Measurements from ENCODE around the gene SCD5. TPM values are rescaled to one million over a fixed set of nuclear protein-coding genes. Genes with fewer than 3 reads are reported as not detected.
A peak's percentile ranks its signal among the peaks of the same experiment; 100 is the strongest.

SCD5 gene
- total and polyA plus RNA-seq, 12 donors, result 85.9 to 585 (median 229) TPM

GRCh38 chr4:82803746-82804145 lies 5.2 kb upstream of the SCD5 start:
- DNase-seq, result no peak
- intact Hi-C loops (cut with DNase I), result loop anchor here in 1 of 2 donors (10.0 kb wide), 1 partner anchor 329 kb away; no protein-coding TSS in a partner anchor

GRCh38 chr4:82802911-82803310 lies 4.3 kb upstream of the SCD5 start:
- intact Hi-C loops (cut with DNase I), result loop anchor here in 1 of 2 donors (10.0 kb wide), 1 partner anchor 328 kb away; no protein-coding TSS in a partner anchor
- H3K27me3 ChIP-seq, result no peaks in the 10 kb centered on the region
- 73 to 80% (median 77%) methylated on average over 2 of the region's 2 CpGs for WGBS, 4 donors

More at GRCh38 chr4:82803746-82804145, 5.2 kb upstream of the SCD5 start:
- H3K4me1 ChIP-seq (replicated peaks in 1 of 2), result peaks cover 7 to 9% of the 10 kb centered on the region in 2 donors
- H3K4me3 ChIP-seq, result no peak overlapping the region
- no peaks in the 10 kb centered on the region for H3K36me3 ChIP-seq (replicated peaks in 1 of 2)
- no peaks in the 10 kb centered on the region for H3K9me3 ChIP-seq (replicated peaks in 1 of 3)
- WGBS, 4 donors, result 92 to 97% (median 94%) methylated on average over 4 of the region's 4 CpGs
- TF ChIP-seq CTCF (IDR thresholded peaks at IDR 0.05) (no peak), POLR2A (IDR thresholded peaks at IDR 0.05) (no peak)
- no peak overlapping the region for H3K27ac ChIP-seq
- H3K27me3 ChIP-seq, result no peaks in the 10 kb centered on the region

GRCh38 chr4:82801910-82802521 lies 3.4 kb upstream of the SCD5 start:
- 57 to 62% (median 59%) methylated on average over 3 of the region's 3 CpGs for WGBS, 4 donors
- peaks cover 7 to 9% of the 10 kb centered on the region in 2 donors for H3K4me1 ChIP-seq (replicated peaks in 1 of 2)
- H3K27me3 ChIP-seq, result no peaks in the 10 kb centered on the region
- no peaks in the 10 kb centered on the region for H3K36me3 ChIP-seq (replicated peaks in 1 of 2)
- peak in 4 of 7 donors; percentile 49 to 72 (median 58) for DNase-seq
- intact Hi-C loops (cut with DNase I), result loop anchor here in 1 of 2 donors (10.0 kb wide), 1 partner anchor 327 kb away; no protein-coding TSS in a partner anchor
- no peak overlapping the region for H3K4me3 ChIP-seq
- TF ChIP-seq POLR2A (IDR thresholded peaks at IDR 0.05), result no peak
- TF ChIP-seq CTCF (IDR thresholded peaks at IDR 0.05), result peak; percentile 19 to 52 (median 37)
- H3K9me3 ChIP-seq (replicated peaks in 1 of 3), result no peaks in the 10 kb centered on the region
- no peak overlapping the region for H3K27ac ChIP-seq

More at GRCh38 chr4:82802911-82803310, 4.3 kb upstream of the SCD5 start:
- TF ChIP-seq POLR2A (IDR thresholded peaks at IDR 0.05) (no peak), CTCF (IDR thresholded peaks at IDR 0.05) (no peak)
- Histone ChIP-seq H3K27ac (no peak overlapping the region), H3K36me3 (replicated peaks in 1 of 2) (no peaks in the 10 kb centered on the region), H3K4me3 (no peak overlapping the region), H3K4me1 (replicated peaks in 1 of 2) (peaks cover 7 to 9% of the 10 kb centered on the region in 2 donors), H3K9me3 (replicated peaks in 1 of 3) (no peaks in the 10 kb centered on the region)
- no peak for DNase-seq

- intact Hi-C loops (cut with DNase I), result no loop called here
- no peaks in the 10 kb centered on the region for H3K9me3 ChIP-seq (replicated peaks in 1 of 3)
- TF ChIP-seq POLR2A (IDR thresholded peaks at IDR 0.05), result no peak
- TF ChIP-seq CTCF (IDR thresholded peaks at IDR 0.05), result no peak
- no peak for DNase-seq
- peak overlapping the region in 3 of 5 donors; percentile 77 to 84 (median 78) for H3K27ac ChIP-seq
- H3K4me1 ChIP-seq (replicated peaks in 1 of 2), result peaks cover 8 to 20% of the 10 kb centered on the region in 2 donors
- H3K27me3 ChIP-seq, result no peaks in the 10 kb centered on the region
- H3K4me3 ChIP-seq, result peak overlapping the region in 3 of 4 donors; percentile 60 to 92 (median 91)
- WGBS, 4 donors, result 11 to 21% (median 15%) methylated on average over 13 to 25 of the region's 25 CpGs
- no peaks in the 10 kb centered on the region for H3K36me3 ChIP-seq (replicated peaks in 1 of 2)
Measured at GRCh38 chr4:82799006-82799881, 648 bp upstream of the SCD5 start.
